Esophagus muscularis mucosa (tissue), 4 donors: Measurements from ENCODE around the gene P2RX1.

ENCODE experiments used
- CTCF ChIP-seq, 3 experiments: fragments of 200-600 bp in 2 of 3; fragments of 450-650 bp in 1 of 3; sonication (generic) in 2 of 3; IDR thresholded peaks; one replicate each; pipeline ENCODE4 v1.5.1; 2017 to 2019; ENCODE audit warnings: antibody characterized with exemption in 3 of 3, mild to moderate bottlenecking in 2 of 3, moderate library complexity in 1 of 3
- EP300 ChIP-seq: sonication (generic); formaldehyde crosslinking; IDR thresholded peaks from one replicate; pipeline ENCODE4 v1.6.1; 2017; ENCODE audit warnings: antibody characterized with exemption
- POLR2A ChIP-seq: fragments of 450-650 bp; IDR thresholded peaks from one replicate; pipeline ENCODE4 v1.6.1; 2017; ENCODE audit warnings: antibody characterized with exemption, moderate library complexity, mild to moderate bottlenecking, low read depth
- POLR2AphosphoS5 ChIP-seq, 2 donors: sonication (generic); formaldehyde crosslinking; IDR thresholded peaks; one replicate each; pipeline ENCODE4 v1.6.1; 2017; ENCODE audit warnings: antibody characterized with exemption in 2 of 2

GRCh38 chr17:3914312-3914670 is 2.0 kb downstream of the P2RX1 start:
- no peak for TF ChIP-seq CTCF (IDR thresholded peaks at IDR 0.05)
- no peak for TF ChIP-seq POLR2AphosphoS5 (IDR thresholded peaks at IDR 0.05)
- TF ChIP-seq POLR2A: no peak
- TF ChIP-seq EP300: no peak
